Spleen (tissue), 11 donors: ENCODE measurements around the gene OMP. TPM values are rescaled to one million over a fixed set of nuclear protein-coding genes. Genes with fewer than 3 reads are reported as not detected.

Experiments
- DNase-seq: peaks from one replicate; pipeline ENCODE4 v3.0.0-alpha.2; 2020
- H3K27ac ChIP-seq, 8 donors: fragments of 200-600 bp; sonication (generic) in 7 of 8; 1 replicate in 4 of 8; 2 replicates in 4 of 8; pipeline versions ENCODE4 v1.5.0 to v1.8.0; 2016 to 2021; ENCODE audit warnings: inconsistent platforms in 4 of 8, mild to moderate bottlenecking in 4 of 8, moderate library complexity in 1 of 8
- H3K27me3 ChIP-seq, 7 donors: fragments of 200-600 bp; sonication (generic) in 6 of 7; replicated peaks in 1 of 7; 1 replicate in 4 of 7; 2 replicates in 3 of 7; pipeline versions ENCODE4 v1.5.0 to v1.8.0; 2016 to 2021; ENCODE audit warnings: inconsistent platforms in 3 of 7, mild to moderate bottlenecking in 1 of 7
- H3K36me3 ChIP-seq, 6 donors: fragments of 200-600 bp; sonication (generic) in 5 of 6; 1 replicate in 4 of 6; 2 replicates in 2 of 6; pipeline versions ENCODE4 v1.5.0 to v1.8.0; 2016 to 2021; ENCODE audit warnings: inconsistent platforms in 2 of 6
- H3K4me1 ChIP-seq, 6 donors: fragments of 200-600 bp; sonication (generic) in 5 of 6; 1 replicate in 3 of 6; 2 replicates in 3 of 6; pipeline versions ENCODE4 v1.5.0 to v1.8.0; 2016 to 2021; ENCODE audit warnings: inconsistent platforms in 3 of 6
- H3K4me3 ChIP-seq, 8 donors: fragments of 200-600 bp; sonication (generic) in 7 of 8; 1 replicate in 4 of 8; 2 replicates in 4 of 8; pipeline versions ENCODE4 v1.5.0 to v1.8.0; 2016 to 2021; ENCODE audit warnings: inconsistent platforms in 4 of 8, mild to moderate bottlenecking in 4 of 8, moderate library complexity in 2 of 8
- H3K9me3 ChIP-seq, 8 donors: fragments of 200-600 bp; sonication (generic) in 7 of 8; 1 replicate in 4 of 8; 2 replicates in 4 of 8; pipeline versions ENCODE4 v1.5.0 to v1.8.0; 2016 to 2021; ENCODE audit warnings: inconsistent platforms in 4 of 8
- POLR2A ChIP-seq, 3 donors: fragments of 450-650 bp; IDR thresholded peaks; one replicate each; pipeline ENCODE4 v1.5.1; 2017; ENCODE audit warnings: antibody characterized with exemption in 3 of 3, mild to moderate bottlenecking in 1 of 3
- POLR2AphosphoS5 ChIP-seq, 3 donors: sonication (generic); formaldehyde crosslinking; IDR thresholded peaks; one replicate each; pipeline ENCODE4 v1.5.1; 2017; ENCODE audit warnings: antibody characterized with exemption in 3 of 3
- WGBS, 5 donors: extraction: QIAGEN DNeasy Blood & Tissue Kit in 3 of 5; methylation state at CpG; one replicate each; pipeline versions ENCODE4 v1.1.5 to v1.1.7; 2013 to 2018; 5-methylcytosine and 5-hydroxymethylcytosine counted together
- intact Hi-C: fragments of 100-400 bp; cut with DNase I; formaldehyde crosslinking; loops from one replicate; pipeline ENCODE4 v1.15.0; 2023; ENCODE audit warnings: low total_unique reads
- polyA plus RNA-seq, 3 donors: library from polyadenylated mRNA; stranded (reverse); fragments of 200-250 nt; gene quantifications; one replicate each; pipeline ENCODE4 v1.2.1, GENCODE V29; 2013
- total RNA-seq, 7 donors: library from RNA; depleted of rRNA in 3 of 7; stranded (reverse); fragments of >200 nt in 3 of 7; fragmentation: NEBNext Ultra II Directional in 4 of 7; extraction: Animal tissue kit (Norgen Biotek cat#: 25700) in 4 of 7; gene quantifications; one replicate each; pipeline versions ENCODE4 v1.1.0 to v1.2.1, GENCODE V29; 2016 to 2021
- TF ChIP-seq, protein P1 (sequence below), 11 experiments: fragments of 200-600 bp in 7 of 11; fragments of 450-650 bp in 4 of 11; sonication (generic) in 4 of 11; IDR thresholded peaks in 8 of 11; conservative IDR thresholded peaks in 3 of 11; 1 replicate in 7 of 11; 2 replicates in 4 of 11; pipeline versions ENCODE4 v1.4.0 to v1.8.0; 2016 to 2021; ENCODE audit warnings: antibody characterized with exemption in 11 of 11, inconsistent platforms in 4 of 11, mild to moderate bottlenecking in 1 of 11
- donor health status: healthy with polysubstance abuse.
- donor health status: DM: no; HTN: no; CAD: no; lungs with moderate emphysema.
- donor health status: DM: no; HTN: no; CAD: no.
- donor health status: Bipolar disorder and iron deficiency.
- donor health status: healthy.
- donor health status: DM: no; HTN: no; CAD: no.
- donor health status: DM: yes; HTN: yes; CAD: no.

The OMP gene
- total and polyA plus RNA-seq, 10 donors: 0.51 to 0.64 TPM; not detected in 8

DNA sequence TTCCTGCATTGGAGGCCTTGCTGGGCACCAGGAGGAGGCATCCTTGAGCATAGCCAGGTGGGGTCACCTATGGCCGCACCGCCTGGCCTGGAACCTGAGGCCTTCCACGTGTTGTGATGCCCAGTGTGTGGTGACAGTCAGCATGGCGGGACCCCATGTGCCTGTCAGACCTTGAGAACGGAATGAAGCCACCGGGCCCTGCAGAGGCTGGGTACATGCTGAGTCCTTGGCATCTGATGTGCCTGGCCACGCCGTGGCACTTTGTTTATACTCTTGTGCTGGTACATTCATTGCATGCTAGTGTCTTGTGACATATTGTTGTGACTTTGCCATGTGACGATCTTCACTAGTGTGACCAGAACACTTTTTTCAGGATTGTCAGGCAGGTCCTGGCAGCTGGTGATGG, 16.9 kb downstream of the OMP start:
- Histone ChIP-seq H3K4me1 (no peaks in the 10 kb centered on the region), H3K27me3 (no peaks in the 10 kb centered on the region), H3K4me3 (no peak overlapping the region), H3K36me3 (peaks cover 0 to 46% (median 3%) of the 10 kb centered on the region in 6 donors), H3K27ac (no peak overlapping the region), H3K9me3 (no peaks in the 10 kb centered on the region)
- DNase-seq: no peak
- intact Hi-C loops: no loop called here
- TF ChIP-seq POLR2AphosphoS5 (IDR thresholded peaks at IDR 0.05): no peak
- 92 to 98% (median 97%) methylated on average over 3 to 9 of the region's 9 CpGs for WGBS, 5 donors

DNA sequence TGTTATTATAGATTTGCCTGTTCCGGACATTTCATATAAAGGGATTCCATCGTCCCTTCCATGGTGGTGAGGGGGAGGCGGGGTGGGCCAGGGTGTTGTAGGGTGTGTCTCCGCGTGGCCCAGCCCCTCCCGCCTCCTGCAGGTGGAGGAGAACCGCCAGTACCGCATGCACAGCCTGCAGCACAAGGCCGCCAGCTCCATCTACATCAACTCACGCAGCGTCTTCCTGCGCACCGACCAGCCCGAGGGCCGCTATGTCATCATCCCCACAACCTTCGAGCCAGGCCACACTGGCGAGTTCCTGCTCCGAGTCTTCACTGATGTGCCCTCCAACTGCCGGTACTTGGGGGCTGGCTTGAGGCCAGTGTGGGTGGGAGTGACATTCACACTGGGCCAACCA, 17.9 kb downstream of the OMP start:
- DNase-seq: no peak
- Histone ChIP-seq H3K9me3 (no peaks in the 10 kb centered on the region), H3K27me3 (peaks cover 0 to under 1% (median 0%) of the 10 kb centered on the region in 7 donors), H3K4me1 (no peaks in the 10 kb centered on the region), H3K27ac (no peak overlapping the region), H3K4me3 (no peak overlapping the region), H3K36me3 (peaks cover 0 to 47% (median 3%) of the 10 kb centered on the region in 6 donors)
- intact Hi-C loops: no loop called here
- 87 to 95% (median 93%) methylated on average over 11 to 19 of the region's 19 CpGs for WGBS, 5 donors
- TF ChIP-seq POLR2AphosphoS5 (IDR thresholded peaks at IDR 0.05): no peak
- no peak for TF ChIP-seq POLR2A (IDR thresholded peaks at IDR 0.05)
- TF ChIP-seq, protein P1, sequence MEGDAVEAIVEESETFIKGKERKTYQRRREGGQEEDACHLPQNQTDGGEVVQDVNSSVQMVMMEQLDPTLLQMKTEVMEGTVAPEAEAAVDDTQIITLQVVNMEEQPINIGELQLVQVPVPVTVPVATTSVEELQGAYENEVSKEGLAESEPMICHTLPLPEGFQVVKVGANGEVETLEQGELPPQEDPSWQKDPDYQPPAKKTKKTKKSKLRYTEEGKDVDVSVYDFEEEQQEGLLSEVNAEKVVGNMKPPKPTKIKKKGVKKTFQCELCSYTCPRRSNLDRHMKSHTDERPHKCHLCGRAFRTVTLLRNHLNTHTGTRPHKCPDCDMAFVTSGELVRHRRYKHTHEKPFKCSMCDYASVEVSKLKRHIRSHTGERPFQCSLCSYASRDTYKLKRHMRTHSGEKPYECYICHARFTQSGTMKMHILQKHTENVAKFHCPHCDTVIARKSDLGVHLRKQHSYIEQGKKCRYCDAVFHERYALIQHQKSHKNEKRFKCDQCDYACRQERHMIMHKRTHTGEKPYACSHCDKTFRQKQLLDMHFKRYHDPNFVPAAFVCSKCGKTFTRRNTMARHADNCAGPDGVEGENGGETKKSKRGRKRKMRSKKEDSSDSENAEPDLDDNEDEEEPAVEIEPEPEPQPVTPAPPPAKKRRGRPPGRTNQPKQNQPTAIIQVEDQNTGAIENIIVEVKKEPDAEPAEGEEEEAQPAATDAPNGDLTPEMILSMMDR (IDR thresholded peaks at IDR 0.05 in 8 of 11, conservative IDR thresholded peaks at IDR 0.05 in 3 of 11): no peak

DNA sequence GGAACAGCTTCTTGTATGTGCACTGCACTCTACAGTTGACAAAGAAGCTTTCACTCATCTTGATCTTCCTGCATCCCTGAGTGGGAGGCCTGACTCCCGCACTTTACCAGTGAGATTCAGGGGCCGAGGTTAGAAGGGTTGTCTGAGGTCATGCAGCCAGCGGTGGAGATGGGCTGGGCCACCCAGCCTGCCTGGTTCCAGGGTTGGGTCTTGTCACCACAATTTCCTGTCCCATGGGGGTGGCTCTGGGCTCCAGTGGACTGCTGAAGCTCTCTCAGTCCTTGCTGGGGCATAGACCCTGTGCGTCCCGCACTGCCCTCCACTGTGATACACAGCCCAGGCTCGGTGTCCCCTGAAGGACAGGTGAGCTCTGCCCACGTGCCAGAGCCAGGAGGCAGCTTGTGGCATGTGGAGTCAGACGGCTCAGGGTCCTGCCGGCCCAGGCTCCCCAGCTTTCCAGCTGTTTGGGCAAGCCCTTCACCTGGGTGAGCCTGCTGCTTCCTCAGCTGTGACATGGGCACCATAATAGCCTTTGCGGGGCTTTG, 18.5 kb downstream of the OMP start:
- Histone ChIP-seq H3K4me1 (no peaks in the 10 kb centered on the region), H3K9me3 (no peaks in the 10 kb centered on the region), H3K27me3 (peaks cover 0 to 6% (median 0%) of the 10 kb centered on the region in 7 donors), H3K27ac (no peak overlapping the region), H3K4me3 (no peak overlapping the region), H3K36me3 (peaks cover 0 to 47% (median 3%) of the 10 kb centered on the region in 6 donors)
- intact Hi-C loops: no loop called here
- no peak for DNase-seq
- WGBS, 5 donors: 72 to 82% (median 78%) methylated on average over 8 to 10 of the region's 10 CpGs
- no peak for TF ChIP-seq POLR2AphosphoS5 (IDR thresholded peaks at IDR 0.05)
- TF ChIP-seq, protein P1 (IDR thresholded peaks at IDR 0.05 in 8 of 11, conservative IDR thresholded peaks at IDR 0.05 in 3 of 11): no peak
- TF ChIP-seq POLR2A (IDR thresholded peaks at IDR 0.05): no peak

DNA sequence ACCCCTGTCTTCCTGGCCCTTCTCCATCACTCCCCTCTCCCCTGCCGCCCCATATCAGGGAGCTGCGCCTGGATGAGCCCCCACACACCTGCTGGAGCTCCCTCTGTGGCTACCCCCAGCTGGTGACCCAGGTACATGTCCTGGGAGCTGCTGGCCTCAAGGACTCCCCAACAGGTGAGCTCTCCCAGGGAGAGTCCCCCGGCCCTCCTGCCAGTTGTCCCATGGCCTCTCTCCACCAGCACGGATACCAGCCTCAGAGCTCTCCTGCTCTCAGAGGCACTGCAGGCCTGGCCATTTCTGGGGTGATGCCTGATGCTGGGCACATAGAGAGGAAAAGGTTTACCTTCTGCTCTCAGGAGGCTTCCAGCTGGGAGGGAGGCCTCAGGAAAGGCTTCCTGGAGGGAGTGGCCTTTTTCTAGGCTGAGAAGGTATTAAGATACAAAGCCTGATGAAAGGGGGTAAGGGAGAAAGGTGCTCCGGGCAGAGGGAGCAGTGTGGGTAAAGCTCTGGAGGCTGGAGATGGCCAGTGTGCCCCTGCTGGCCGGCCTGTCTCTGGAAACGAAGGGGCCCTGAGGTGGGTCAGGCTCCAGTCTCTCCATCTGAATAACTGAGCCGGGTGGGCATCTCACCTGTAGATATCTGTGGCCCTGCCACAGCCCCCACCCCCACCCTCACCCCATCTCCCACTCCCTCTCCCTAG, 19.4 kb downstream of the OMP start:
- TF ChIP-seq, protein P1 (IDR thresholded peaks at IDR 0.05 in 8 of 11, conservative IDR thresholded peaks at IDR 0.05 in 3 of 11): no peak
- TF ChIP-seq POLR2A (IDR thresholded peaks at IDR 0.05): no peak
- no peak for TF ChIP-seq POLR2AphosphoS5 (IDR thresholded peaks at IDR 0.05)
- no peak overlapping the region for H3K4me3 ChIP-seq
- peaks cover 2 to 5% (median 4%) of the 10 kb centered on the region in 6 donors for H3K4me1 ChIP-seq
- intact Hi-C loops: no loop called here
- H3K9me3 ChIP-seq: no peaks in the 10 kb centered on the region
- WGBS, 5 donors: 80 to 99% (median 93%) methylated on average over 8 of the region's 8 CpGs
- DNase-seq: no peak
- H3K27ac ChIP-seq: no peak overlapping the region
- H3K36me3 ChIP-seq: peaks cover 0 to 47% (median 3%) of the 10 kb centered on the region in 6 donors
- H3K27me3 ChIP-seq: peaks cover 0 to 15% (median 0%) of the 10 kb centered on the region in 7 donors
